Measurements from ENCODE around the gene TM7SF2.
"Not testable (repeated sequence)": the region's sequence is repeated elsewhere in the genome, so short reads cannot be mapped to it uniquely, and the experiment has no call there.

The TM7SF2 gene

GRCh38 chr11:65116370-65117205 is 4.9 kb downstream of the TM7SF2 start:
- Histone ChIP-seq H3K79me2 (ENCODE audit: insufficient read depth, low read length) (peaks cover 43% of the 10 kb centered on the region), H3K4me1 (ENCODE audit: insufficient read depth, low read length, poor library complexity, severe bottlenecking) (peaks cover 39% of the 10 kb centered on the region), H3K9me2 (replicated peaks; ENCODE audit: low read depth, low read length) (no peaks in the 10 kb centered on the region), H3K9ac (ENCODE audit: low read depth, low read length, poor library complexity, severe bottlenecking) (peak overlapping the region; percentile 80), H3K9me3 (ENCODE audit: insufficient read depth, low read depth, low read length) (no peaks in the 10 kb centered on the region), H2AFZ (ENCODE audit: low read length) (no peak overlapping the region), H3K4me3 (ENCODE audit: low read length, poor library complexity, severe bottlenecking) (peak overlapping the region; percentile 94), H3K4me2 (ENCODE audit: low read depth, low read length, poor library complexity, severe bottlenecking) (peak overlapping the region; percentile 82), H3F3A (ENCODE audit: low read depth) (peaks cover 4% of the 10 kb centered on the region), H4K20me1 (ENCODE audit: insufficient read depth, low read length, poor library complexity, severe bottlenecking) (peaks cover 22% of the 10 kb centered on the region), H3K27me3 (ENCODE audit: insufficient read depth, low read length, poor library complexity, severe bottlenecking) (no peaks in the 10 kb centered on the region), H3K36me3 (ENCODE audit: insufficient read depth, low read length) (peaks cover 18% of the 10 kb centered on the region; the same call in 1 of the 2 replicates)
- TF ChIP-seq CTCF (conservative IDR thresholded peaks at IDR 0.05; ENCODE audit: low read length) (no peak), EZH2phosphoT487 (IDR thresholded peaks at IDR 0.05; ENCODE audit: borderline replicate concordance) (no peak)

GRCh38 chr11:65117206-65118096 is 5.8 kb downstream of the TM7SF2 start, which contains the start of gene ZNHIT2:
Gene ZNHIT2 (minus strand): TSS chr11:65117701. CDS start chr11:65117653, 48 bp downstream.
- Histone ChIP-seq H3K9me2 (replicated peaks; ENCODE audit: low read depth, low read length) (no peaks in the 10 kb centered on the region), H3F3A (ENCODE audit: low read depth) (peaks cover 4% of the 10 kb centered on the region), H3K4me1 (ENCODE audit: insufficient read depth, low read length, poor library complexity, severe bottlenecking) (peaks cover 32% of the 10 kb centered on the region), H3K4me3 (ENCODE audit: low read length, poor library complexity, severe bottlenecking) (peak within 1 kb of the TSS; percentile 94), H3K9ac (ENCODE audit: low read depth, low read length, poor library complexity, severe bottlenecking) (peak within 1 kb of the TSS; percentile 80), H2AFZ (ENCODE audit: low read length) (peak within 1 kb of the TSS; percentile 14; the same call in 1 of the 2 replicates), H4K20me1 (ENCODE audit: insufficient read depth, low read length, poor library complexity, severe bottlenecking) (peaks cover 24% of the 10 kb centered on the region), H3K9me3 (ENCODE audit: insufficient read depth, low read depth, low read length) (no peaks in the 10 kb centered on the region), H3K79me2 (ENCODE audit: insufficient read depth, low read length) (peaks cover 48% of the 10 kb centered on the region), H3K27me3 (ENCODE audit: insufficient read depth, low read length, poor library complexity, severe bottlenecking) (no peaks in the 10 kb centered on the region), H3K4me2 (ENCODE audit: low read depth, low read length, poor library complexity, severe bottlenecking) (peak within 1 kb of the TSS; percentile 82), H3K36me3 (ENCODE audit: insufficient read depth, low read length) (peaks cover 18% of the 10 kb centered on the region; the same call in 1 of the 2 replicates)
- TF ChIP-seq EZH2phosphoT487 (IDR thresholded peaks at IDR 0.05; ENCODE audit: borderline replicate concordance) (no peak), CTCF (conservative IDR thresholded peaks at IDR 0.05; ENCODE audit: low read length) (peak; percentile 89)

DNA sequence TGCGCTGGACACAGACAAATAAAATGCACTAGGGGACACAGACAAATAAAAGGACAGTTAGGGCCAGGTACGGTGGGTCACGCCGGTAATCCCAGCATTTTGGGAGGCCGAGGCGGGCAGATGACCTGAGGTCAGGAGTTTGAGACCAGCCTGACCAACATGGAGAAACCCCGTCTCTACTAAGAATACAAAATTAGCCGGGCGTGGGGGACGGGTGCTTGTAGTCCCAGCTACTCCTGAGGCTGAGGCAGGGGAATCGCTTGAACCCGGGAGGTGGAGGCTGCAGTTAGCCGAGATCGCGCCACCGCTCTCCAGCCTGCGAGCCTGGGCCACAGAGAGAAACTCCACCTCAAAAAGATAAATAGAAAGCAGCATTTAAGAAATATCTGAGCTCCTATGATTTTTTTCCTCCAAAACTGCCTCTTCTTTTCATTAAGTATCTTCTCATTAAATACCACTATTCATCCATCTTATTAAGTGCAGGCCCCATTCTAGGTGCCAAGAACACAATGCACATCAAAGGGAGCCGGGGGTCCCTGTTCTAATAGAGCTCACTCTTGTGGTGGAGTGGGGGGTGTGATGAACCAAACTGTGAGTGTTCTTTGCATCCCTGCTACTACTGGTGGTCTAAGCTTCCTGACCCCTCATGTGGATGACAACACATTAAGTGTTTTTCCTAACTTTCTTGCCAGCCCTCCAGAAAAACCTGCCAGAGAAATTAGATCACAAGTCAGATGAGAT is 6.6 kb downstream of the TM7SF2 start:
- peaks cover 56% of the 10 kb centered on the region for H3K79me2 ChIP-seq (ENCODE audit: insufficient read depth, low read length)
- H3K4me2 ChIP-seq (ENCODE audit: low read depth, low read length, poor library complexity, severe bottlenecking) = no peak overlapping the region
- no peak overlapping the region for H3K9ac ChIP-seq (ENCODE audit: low read depth, low read length, poor library complexity, severe bottlenecking)
- no peak for TF ChIP-seq CTCF (conservative IDR thresholded peaks at IDR 0.05; ENCODE audit: low read length)
- no peak for TF ChIP-seq EZH2phosphoT487 (IDR thresholded peaks at IDR 0.05; ENCODE audit: borderline replicate concordance)
- no peaks in the 10 kb centered on the region for H3K9me3 ChIP-seq (ENCODE audit: insufficient read depth, low read depth, low read length)
- H4K20me1 ChIP-seq (ENCODE audit: insufficient read depth, low read length, poor library complexity, severe bottlenecking) = peaks cover 24% of the 10 kb centered on the region
- H3K27me3 ChIP-seq (ENCODE audit: insufficient read depth, low read length, poor library complexity, severe bottlenecking) = no peaks in the 10 kb centered on the region
- H3K9me2 ChIP-seq (replicated peaks; ENCODE audit: low read depth, low read length) = no peaks in the 10 kb centered on the region
- peaks cover 18% of the 10 kb centered on the region; the same call in 1 of the 2 replicates for H3K36me3 ChIP-seq (ENCODE audit: insufficient read depth, low read length)
- no peak overlapping the region for H3K4me3 ChIP-seq (ENCODE audit: low read length, poor library complexity, severe bottlenecking)
- no peak overlapping the region for H2AFZ ChIP-seq (ENCODE audit: low read length)
- peaks cover 4% of the 10 kb centered on the region for H3F3A ChIP-seq (ENCODE audit: low read depth)
- H3K4me1 ChIP-seq (ENCODE audit: insufficient read depth, low read length, poor library complexity, severe bottlenecking) = peaks cover 28% of the 10 kb centered on the region

GRCh38 chr11:65118891-65119669 is 7.4 kb downstream of the TM7SF2 start:
- not testable (repeated sequence) for H3K4me3 ChIP-seq (ENCODE audit: low read length, poor library complexity, severe bottlenecking); H3K9me3 ChIP-seq (ENCODE audit: insufficient read depth, low read depth, low read length); H3K9me2 ChIP-seq (replicated peaks; ENCODE audit: low read depth, low read length); H3K9ac ChIP-seq (ENCODE audit: low read depth, low read length, poor library complexity, severe bottlenecking); H3K27me3 ChIP-seq (ENCODE audit: insufficient read depth, low read length, poor library complexity, severe bottlenecking); H3F3A ChIP-seq (ENCODE audit: low read depth); H2AFZ ChIP-seq (ENCODE audit: low read length); H3K4me2 ChIP-seq (ENCODE audit: low read depth, low read length, poor library complexity, severe bottlenecking)
- Histone ChIP-seq H3K36me3 (ENCODE audit: insufficient read depth, low read length) (peaks cover 18% of the 10 kb centered on the region; the same call in 1 of the 2 replicates), H4K20me1 (ENCODE audit: insufficient read depth, low read length, poor library complexity, severe bottlenecking) (peaks cover 24% of the 10 kb centered on the region), H3K4me1 (ENCODE audit: insufficient read depth, low read length, poor library complexity, severe bottlenecking) (peaks cover 31% of the 10 kb centered on the region), H3K79me2 (ENCODE audit: insufficient read depth, low read length) (peaks cover 63% of the 10 kb centered on the region)
